ENCODE results near the gene MEGF9.
"Not testable (repeated sequence)": the region's sequence is repeated elsewhere in the genome, so short reads cannot be mapped to it uniquely, and the experiment has no call there.

MEGF9 gene

DNA sequence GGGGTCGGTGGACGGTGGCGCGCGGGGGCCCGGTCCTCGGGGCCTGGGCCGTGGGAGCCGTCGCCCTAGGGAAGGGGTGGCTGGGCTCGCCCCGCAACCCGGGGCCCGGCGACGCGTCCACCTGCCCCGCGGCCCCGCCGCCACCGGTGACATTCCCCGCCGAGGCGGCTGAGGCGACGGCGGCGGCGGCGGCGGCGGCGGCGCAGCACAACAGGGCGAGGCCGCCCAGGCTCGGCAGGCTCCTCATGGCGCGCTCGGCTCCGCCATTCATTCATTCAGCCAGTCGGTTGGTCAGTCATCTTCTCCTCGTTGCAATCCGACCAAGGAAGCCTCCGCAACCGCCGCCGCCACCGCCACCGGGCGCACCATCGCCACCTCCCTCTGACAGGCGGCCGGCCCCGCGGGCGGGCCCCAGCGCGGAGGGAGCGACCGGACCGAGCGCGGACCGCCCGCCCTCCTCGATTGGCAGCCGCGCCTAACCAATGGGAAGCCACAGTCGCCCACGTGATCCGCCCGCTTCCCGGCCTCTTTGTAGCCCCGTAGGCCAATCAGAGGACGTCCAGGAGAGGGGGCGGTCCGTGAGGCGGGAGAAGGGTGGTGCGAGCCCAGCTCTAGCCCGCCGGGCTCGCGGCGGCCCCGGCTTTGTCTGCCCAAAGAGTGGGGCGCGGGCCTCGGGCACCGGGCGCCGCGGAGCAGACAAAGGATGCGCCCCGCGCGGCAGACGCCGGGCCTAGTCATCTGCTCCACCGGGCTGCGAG, at the start of gene MEGF9:
Gene MEGF9, minus strand, starts transcription at position 383 of the 758 bp plus-strand sequence. Its CDS starts 112 bp downstream, at position 271.
- peak within 1 kb of the TSS; percentile 46 for H3K27ac ChIP-seq (ENCODE audit: low read length)
- peaks cover 23% of the 10 kb centered on the region for H3K4me1 ChIP-seq (ENCODE audit: control insufficient read depth, insufficient read depth, low read length)
- peak within 1 kb of the TSS; percentile 78 to 82 for H3K9ac ChIP-seq (ENCODE audit: low read length in 2 of 2)

DNA sequence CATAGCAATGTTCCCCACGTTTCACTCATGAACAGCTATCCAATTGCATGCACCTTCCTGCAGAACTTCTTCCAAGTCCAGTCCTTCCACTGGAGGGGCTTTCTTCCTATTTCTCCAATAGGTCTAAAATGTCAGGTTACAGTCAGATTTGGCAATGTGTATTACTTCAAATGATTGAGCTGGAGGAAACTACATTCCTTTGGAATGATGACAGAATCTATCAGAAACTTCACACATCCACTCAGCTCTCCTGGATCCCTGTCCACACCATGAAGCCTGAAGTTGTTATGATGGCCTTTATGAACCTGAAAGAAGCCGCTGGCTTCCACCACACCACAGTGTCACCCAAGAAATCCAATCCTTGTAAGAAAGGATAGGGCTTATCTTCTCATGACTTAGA, 46.7 kb upstream of the MEGF9 start:
- Histone ChIP-seq H3K27me3 (ENCODE audit: control insufficient read depth in 1 of 2, insufficient read depth in 2 of 2, low read length in 2 of 2) (no peaks in the 10 kb centered on the region), H3K9ac (ENCODE audit: low read length in 2 of 2) (no peak overlapping the region), H3K4me3 (ENCODE audit: low read length in 2 of 2) (no peak overlapping the region), H3K36me3 (ENCODE audit: control insufficient read depth in 2 of 2, insufficient read depth in 2 of 2, low read length in 2 of 2) (peaks cover 26 to 28% of the 10 kb centered on the region in 2 donors), H3K4me1 (ENCODE audit: control insufficient read depth, insufficient read depth, low read length) (no peaks in the 10 kb centered on the region), H3K27ac (ENCODE audit: low read length) (no peak overlapping the region), H3K9me3 (ENCODE audit: control insufficient read depth in 2 of 2, low read length in 2 of 2) (no peaks in the 10 kb centered on the region)

More for the DNA sequence above, at the start of gene MEGF9:
- Histone ChIP-seq H3K27me3 (ENCODE audit: control insufficient read depth in 1 of 2, insufficient read depth in 2 of 2, low read length in 2 of 2) (no peaks in the 10 kb centered on the region), H3K9me3 (ENCODE audit: control insufficient read depth in 2 of 2, low read length in 2 of 2) (no peaks in the 10 kb centered on the region), H3K4me3 (ENCODE audit: low read length in 2 of 2) (peak within 1 kb of the TSS; percentile 85 to 86), H3K36me3 (ENCODE audit: control insufficient read depth in 2 of 2, insufficient read depth in 2 of 2, low read length in 2 of 2) (no peaks in the 10 kb centered on the region)

DNA sequence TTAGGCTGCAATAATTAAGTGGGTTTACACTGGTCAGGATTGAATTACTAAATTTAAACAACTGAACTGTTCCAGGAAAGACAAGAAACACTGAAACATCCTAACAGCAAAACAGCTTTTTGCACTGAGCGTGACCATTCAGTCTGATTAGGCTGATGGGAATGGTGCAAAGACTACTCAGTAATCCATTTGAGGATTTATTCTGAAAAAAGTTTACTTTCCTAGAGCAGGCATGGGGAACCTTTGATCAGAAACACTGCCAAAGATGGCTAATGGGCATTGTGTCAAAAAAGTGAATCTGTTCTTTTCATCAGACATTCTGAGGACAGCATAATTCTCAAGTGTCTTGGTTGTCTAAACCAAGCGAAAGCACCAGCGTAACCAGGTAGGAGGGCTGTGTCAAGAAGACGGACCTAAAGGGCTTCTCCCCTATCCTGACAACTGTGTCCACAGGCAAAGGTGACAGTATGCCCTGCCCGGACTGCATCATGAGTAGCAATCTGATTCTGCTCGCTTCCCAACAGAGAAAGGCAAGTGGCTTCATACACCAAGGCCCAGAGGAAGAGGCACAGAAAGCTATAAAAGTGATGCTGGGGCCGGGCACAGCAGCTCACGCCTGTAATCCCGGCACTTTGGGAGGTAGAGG, 45.6 kb upstream of the MEGF9 start:
- no peak overlapping the region for H3K9ac ChIP-seq (ENCODE audit: low read length in 2 of 2)
- peaks cover 24 to 25% of the 10 kb centered on the region in 2 donors for H3K36me3 ChIP-seq (ENCODE audit: control insufficient read depth in 2 of 2, insufficient read depth in 2 of 2, low read length in 2 of 2)
- no peaks in the 10 kb centered on the region for H3K27me3 ChIP-seq (ENCODE audit: control insufficient read depth in 1 of 2, insufficient read depth in 2 of 2, low read length in 2 of 2)
- H3K4me3 ChIP-seq (ENCODE audit: low read length in 2 of 2) = no peak overlapping the region
- H3K4me1 ChIP-seq (ENCODE audit: control insufficient read depth, insufficient read depth, low read length) = no peaks in the 10 kb centered on the region
- no peak overlapping the region for H3K27ac ChIP-seq (ENCODE audit: low read length)
- no peaks in the 10 kb centered on the region for H3K9me3 ChIP-seq (ENCODE audit: control insufficient read depth in 2 of 2, low read length in 2 of 2)

DNA sequence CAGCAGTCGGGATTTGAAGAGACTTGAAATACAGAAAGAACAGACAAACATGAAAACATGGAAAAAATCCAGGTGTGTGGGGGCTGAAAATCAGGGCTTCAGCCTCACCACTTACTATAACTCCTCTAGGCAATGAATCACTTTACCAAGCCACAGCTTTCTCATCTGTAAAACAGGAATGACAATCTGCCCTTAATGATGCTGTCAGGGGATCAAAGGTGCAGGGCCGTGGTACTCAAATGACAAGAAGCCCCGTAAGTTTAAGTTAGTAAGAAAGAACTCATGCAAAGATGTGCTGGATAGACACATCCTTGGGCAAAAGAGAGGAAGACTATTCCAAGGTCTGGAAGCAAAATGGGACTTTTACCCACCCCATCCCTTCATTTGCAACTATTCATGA, 44.3 kb upstream of the MEGF9 start:
- Histone ChIP-seq H3K9ac (ENCODE audit: low read length in 2 of 2) (no peak overlapping the region), H3K4me1 (ENCODE audit: control insufficient read depth, insufficient read depth, low read length) (no peaks in the 10 kb centered on the region), H3K4me3 (ENCODE audit: low read length in 2 of 2) (no peak overlapping the region), H3K27ac (ENCODE audit: low read length) (no peak overlapping the region), H3K9me3 (ENCODE audit: control insufficient read depth in 2 of 2, low read length in 2 of 2) (no peaks in the 10 kb centered on the region), H3K36me3 (ENCODE audit: control insufficient read depth in 2 of 2, insufficient read depth in 2 of 2, low read length in 2 of 2) (peaks cover 12 to 14% of the 10 kb centered on the region in 2 donors), H3K27me3 (ENCODE audit: control insufficient read depth in 1 of 2, insufficient read depth in 2 of 2, low read length in 2 of 2) (no peaks in the 10 kb centered on the region)

DNA sequence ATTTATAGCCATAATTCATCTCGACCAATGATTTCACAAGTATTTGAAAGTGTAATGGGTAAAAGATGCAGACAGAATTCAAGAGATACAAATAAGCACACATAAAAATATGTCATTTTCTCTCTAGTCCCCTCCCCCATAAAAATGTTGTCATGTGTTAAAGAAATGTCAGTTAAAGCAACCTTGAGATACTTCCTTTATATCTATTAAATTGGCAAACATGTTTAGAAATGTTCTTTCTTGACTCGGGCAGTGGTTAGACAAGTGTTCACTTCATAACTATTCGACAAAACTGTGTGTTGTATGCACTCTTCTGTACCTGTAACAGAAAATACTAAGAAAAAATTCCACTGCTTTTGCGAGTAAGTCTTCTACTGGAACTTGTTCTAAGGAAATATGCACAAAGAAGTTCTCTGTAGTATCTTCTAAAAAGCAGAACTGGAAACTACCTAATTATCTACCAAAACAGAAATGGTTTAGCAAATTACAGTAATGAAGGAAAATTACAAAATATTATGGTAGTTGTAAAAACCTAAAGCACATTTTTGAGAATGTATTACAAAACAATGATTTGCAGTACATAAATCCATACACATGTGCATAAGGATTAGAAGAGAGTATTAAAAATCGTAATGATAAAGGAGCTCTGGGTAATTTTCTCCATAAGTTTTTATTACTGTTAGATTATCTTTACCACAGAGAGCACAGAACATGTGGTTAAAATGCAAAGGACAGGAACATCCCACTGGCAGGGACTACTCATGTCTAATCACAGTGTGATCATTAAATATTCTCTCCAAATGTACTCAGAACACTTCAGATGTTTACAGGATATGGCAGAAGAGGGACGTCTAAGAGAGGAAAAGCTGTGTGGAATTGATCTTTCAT, 43.0 kb upstream of the MEGF9 start:
- H3K27ac ChIP-seq (ENCODE audit: low read length) = no peak overlapping the region
- H3K36me3 ChIP-seq (ENCODE audit: control insufficient read depth in 2 of 2, insufficient read depth in 2 of 2, low read length in 2 of 2) = peaks cover 7 to 12% of the 10 kb centered on the region in 2 donors
- H3K9ac ChIP-seq (ENCODE audit: low read length in 2 of 2) = no peak overlapping the region
- no peaks in the 10 kb centered on the region for H3K9me3 ChIP-seq (ENCODE audit: control insufficient read depth in 2 of 2, low read length in 2 of 2)
- no peaks in the 10 kb centered on the region for H3K27me3 ChIP-seq (ENCODE audit: control insufficient read depth in 1 of 2, insufficient read depth in 2 of 2, low read length in 2 of 2)
- no peaks in the 10 kb centered on the region for H3K4me1 ChIP-seq (ENCODE audit: control insufficient read depth, insufficient read depth, low read length)
- no peak overlapping the region for H3K4me3 ChIP-seq (ENCODE audit: low read length in 2 of 2)

DNA sequence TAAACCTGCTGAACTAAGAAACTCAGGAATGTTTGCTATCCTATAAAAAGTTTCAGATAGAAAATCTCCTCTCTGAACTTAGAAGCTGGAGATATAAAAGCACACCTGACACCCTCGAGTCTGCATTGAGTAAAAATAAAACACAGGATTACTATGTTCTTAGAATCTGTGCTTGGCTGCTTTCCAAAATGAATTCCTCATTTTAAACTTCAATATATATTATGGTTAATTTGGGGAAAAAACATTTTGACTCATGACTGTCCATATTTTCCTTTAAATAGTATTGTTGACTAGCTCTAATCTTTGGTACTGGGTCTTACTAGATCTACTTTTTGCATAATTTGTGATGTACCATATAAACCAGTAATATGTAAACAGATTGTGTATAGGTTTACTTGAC, 42.3 kb upstream of the MEGF9 start:
- no peak overlapping the region for H3K27ac ChIP-seq (ENCODE audit: low read length)

DNA sequence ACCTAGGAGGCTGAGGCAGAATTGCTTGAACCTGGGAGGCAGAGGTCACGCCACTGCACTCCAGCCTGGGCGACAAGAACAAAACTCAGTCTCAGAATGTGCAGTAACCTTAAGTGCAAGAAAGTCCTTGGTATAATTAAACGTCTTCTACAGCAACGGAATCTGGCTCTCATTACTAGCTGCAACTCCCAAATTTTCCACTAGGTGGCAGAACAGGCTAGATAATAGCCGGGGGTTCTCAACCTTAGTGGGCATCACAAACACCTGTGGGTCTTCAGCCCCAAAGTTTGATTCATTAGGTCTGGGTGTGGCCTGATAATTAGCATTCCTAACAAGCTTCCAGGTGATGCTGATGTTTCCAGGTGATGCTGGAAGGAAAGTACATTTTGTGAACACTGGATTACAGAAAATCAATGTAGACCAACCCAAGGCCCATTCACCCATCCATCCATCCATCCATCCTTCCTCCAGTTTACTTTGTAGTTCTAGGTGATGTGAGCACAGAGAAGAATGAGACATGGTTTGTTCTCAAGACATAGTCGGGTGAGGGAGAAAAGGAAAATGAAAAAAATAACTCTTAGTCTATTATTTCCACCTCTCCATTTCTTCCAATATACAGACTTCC, 41.7 kb upstream of the MEGF9 start:
- no peaks in the 10 kb centered on the region for H3K4me1 ChIP-seq (ENCODE audit: control insufficient read depth, insufficient read depth, low read length)
- peaks cover 2% of the 10 kb centered on the region in 2 donors for H3K36me3 ChIP-seq (ENCODE audit: control insufficient read depth in 2 of 2, insufficient read depth in 2 of 2, low read length in 2 of 2)
- peak overlapping the region in 1 of 2 donors; percentile 16 for H3K9ac ChIP-seq (ENCODE audit: low read length in 2 of 2)
- no peak overlapping the region for H3K4me3 ChIP-seq (ENCODE audit: low read length in 2 of 2)
- no peaks in the 10 kb centered on the region for H3K27me3 ChIP-seq (ENCODE audit: control insufficient read depth in 1 of 2, insufficient read depth in 2 of 2, low read length in 2 of 2)
- no peak overlapping the region for H3K27ac ChIP-seq (ENCODE audit: low read length)
- H3K9me3 ChIP-seq (ENCODE audit: control insufficient read depth in 2 of 2, low read length in 2 of 2) = no peaks in the 10 kb centered on the region

More for the DNA sequence above, 42.3 kb upstream of the MEGF9 start:
- Histone ChIP-seq H3K9ac (ENCODE audit: low read length in 2 of 2) (peak overlapping the region in 1 of 2 donors; percentile 16), H3K9me3 (ENCODE audit: control insufficient read depth in 2 of 2, low read length in 2 of 2) (no peaks in the 10 kb centered on the region), H3K4me3 (ENCODE audit: low read length in 2 of 2) (no peak overlapping the region), H3K4me1 (ENCODE audit: control insufficient read depth, insufficient read depth, low read length) (no peaks in the 10 kb centered on the region), H3K36me3 (ENCODE audit: control insufficient read depth in 2 of 2, insufficient read depth in 2 of 2, low read length in 2 of 2) (peaks cover 7 to 8% of the 10 kb centered on the region in 2 donors), H3K27me3 (ENCODE audit: control insufficient read depth in 1 of 2, insufficient read depth in 2 of 2, low read length in 2 of 2) (no peaks in the 10 kb centered on the region)

DNA sequence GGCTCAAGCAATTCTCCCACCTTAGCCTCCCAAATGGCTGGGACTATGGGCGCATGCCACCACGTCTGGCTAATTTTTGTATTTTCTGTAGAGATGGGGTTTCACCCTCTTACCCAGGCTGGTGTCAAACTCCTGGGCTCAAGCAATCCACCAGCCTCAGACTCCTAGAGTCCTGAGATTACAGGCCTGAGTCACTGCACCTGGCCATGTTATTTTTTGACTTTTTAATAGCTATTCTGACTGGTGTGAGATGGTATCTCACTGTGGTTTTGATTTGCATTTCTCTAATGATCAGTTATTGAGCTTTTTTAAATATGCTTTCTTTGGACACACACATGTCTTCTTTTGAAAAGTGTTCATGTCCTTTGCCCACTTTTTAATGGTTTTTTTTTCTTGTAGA, 40.8 kb upstream of the MEGF9 start:
- Histone ChIP-seq H3K4me3 (ENCODE audit: low read length in 2 of 2) (no peak overlapping the region), H3K9me3 (ENCODE audit: control insufficient read depth in 2 of 2, low read length in 2 of 2) (no peaks in the 10 kb centered on the region), H3K27ac (ENCODE audit: low read length) (no peak overlapping the region), H3K4me1 (ENCODE audit: control insufficient read depth, insufficient read depth, low read length) (no peaks in the 10 kb centered on the region), H3K27me3 (ENCODE audit: control insufficient read depth in 1 of 2, insufficient read depth in 2 of 2, low read length in 2 of 2) (no peaks in the 10 kb centered on the region), H3K9ac (ENCODE audit: low read length in 2 of 2) (no peak overlapping the region), H3K36me3 (ENCODE audit: control insufficient read depth in 2 of 2, insufficient read depth in 2 of 2, low read length in 2 of 2) (no peaks in the 10 kb centered on the region)

DNA sequence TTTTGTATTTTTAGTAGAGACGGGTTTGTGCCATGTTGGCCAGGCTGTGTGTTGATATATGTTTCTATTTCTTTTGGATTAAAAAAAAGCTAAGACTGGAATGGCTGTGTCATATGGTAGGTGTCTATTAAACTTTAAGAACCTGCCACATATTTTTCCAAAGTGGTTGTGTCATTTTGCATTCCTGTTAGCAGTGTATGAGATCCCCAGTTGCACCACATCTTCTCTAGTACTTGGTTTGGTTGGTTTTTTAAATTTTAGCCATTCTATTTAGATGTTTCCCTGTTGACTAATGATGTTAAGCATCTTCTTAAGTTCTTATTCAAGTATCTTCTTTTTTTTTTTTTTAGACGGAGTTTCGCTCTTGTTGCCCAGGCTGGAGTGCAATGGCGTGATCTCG, 36.2 kb upstream of the MEGF9 start:
- no peaks in the 10 kb centered on the region for H3K4me1 ChIP-seq (ENCODE audit: control insufficient read depth, insufficient read depth, low read length)
- no peak overlapping the region for H3K27ac ChIP-seq (ENCODE audit: low read length)
- no peak overlapping the region for H3K9ac ChIP-seq (ENCODE audit: low read length in 2 of 2)
- H3K36me3 ChIP-seq (ENCODE audit: control insufficient read depth in 2 of 2, insufficient read depth in 2 of 2, low read length in 2 of 2) = no peaks in the 10 kb centered on the region
- H3K9me3 ChIP-seq (ENCODE audit: control insufficient read depth in 2 of 2, low read length in 2 of 2) = no peaks in the 10 kb centered on the region
- H3K4me3 ChIP-seq (ENCODE audit: low read length in 2 of 2) = no peak overlapping the region
- no peaks in the 10 kb centered on the region for H3K27me3 ChIP-seq (ENCODE audit: control insufficient read depth in 1 of 2, insufficient read depth in 2 of 2, low read length in 2 of 2)

DNA sequence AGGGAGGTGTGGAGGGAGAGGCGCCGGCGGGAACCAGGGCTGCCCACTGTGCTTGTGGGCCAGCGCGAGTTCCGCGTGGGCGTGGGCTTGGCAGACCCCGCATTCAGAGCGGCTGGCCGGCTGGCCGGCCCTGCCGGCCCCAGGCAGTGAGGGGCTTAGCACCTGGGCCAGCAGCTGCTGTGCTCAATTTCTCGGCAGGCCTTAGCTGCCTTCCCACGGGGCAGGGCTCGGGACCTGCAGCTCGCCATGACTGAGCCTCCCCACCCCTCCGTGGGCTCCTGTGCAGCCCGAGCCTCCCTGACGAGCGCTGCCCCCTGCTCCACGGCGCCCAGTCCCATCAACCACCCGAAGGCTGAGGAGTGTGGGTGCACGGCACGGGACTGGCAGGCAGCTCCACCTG, 32.1 kb upstream of the MEGF9 start:
- H3K4me3 ChIP-seq (ENCODE audit: low read length in 2 of 2); H3K36me3 ChIP-seq (ENCODE audit: control insufficient read depth in 2 of 2, insufficient read depth in 2 of 2, low read length in 2 of 2); H3K27ac ChIP-seq (ENCODE audit: low read length); H3K4me1 ChIP-seq (ENCODE audit: control insufficient read depth, insufficient read depth, low read length); H3K9ac ChIP-seq (ENCODE audit: low read length in 2 of 2); H3K27me3 ChIP-seq (ENCODE audit: control insufficient read depth in 1 of 2, insufficient read depth in 2 of 2, low read length in 2 of 2); H3K9me3 ChIP-seq (ENCODE audit: control insufficient read depth in 2 of 2, low read length in 2 of 2): not testable (repeated sequence)

All from stomach smooth muscle (tissue), 2 donors.